ENCODE data around the gene USP19.

The USP19 gene

GRCh38 chr3:49119439-49119838 is 1.2 kb downstream of the USP19 start:
- TF ChIP-seq CTCF (IDR thresholded peaks at IDR 0.05; ENCODE audit: low read depth, low read length), result no peak
- peak overlapping the region; percentile 93 for H3K4me3 ChIP-seq (ENCODE audit: low read depth, low read length)
- DNase-seq (ENCODE audit: low read depth), result no peak

- TF ChIP-seq MAX (IDR thresholded peaks at IDR 0.05; ENCODE audit: low read depth, low read length) (no peak), CTCF (IDR thresholded peaks at IDR 0.05; ENCODE audit: low read depth, low read length) (no peak), MYC (IDR thresholded peaks at IDR 0.05; ENCODE audit: low read depth, low read length) (no peak), POLR2A (IDR thresholded peaks at IDR 0.05; ENCODE audit: extremely low read depth, insufficient read length) (no peak)
- peak overlapping the region; percentile 93 for H3K4me3 ChIP-seq (ENCODE audit: low read depth, low read length)
- no peak for DNase-seq (ENCODE audit: low read depth)
These were observed 1.6 kb downstream of the USP19 start for GRCh38 chr3:49119036-49119435.

- no peak for TF ChIP-seq CTCF (IDR thresholded peaks at IDR 0.05; ENCODE audit: low read depth, low read length)
- no peak for TF ChIP-seq POLR2A (IDR thresholded peaks at IDR 0.05; ENCODE audit: extremely low read depth, insufficient read length)
- no peak for TF ChIP-seq MAX (IDR thresholded peaks at IDR 0.05; ENCODE audit: low read depth, low read length)
- no peak for TF ChIP-seq MYC (IDR thresholded peaks at IDR 0.05; ENCODE audit: low read depth, low read length)
- H3K4me3 ChIP-seq (ENCODE audit: low read depth, low read length), result no peak overlapping the region
- DNase-seq (ENCODE audit: low read depth), result no peak
These were observed 8.4 kb downstream of the USP19 start for GRCh38 chr3:49112262-49112661.

- H3K4me3 ChIP-seq (ENCODE audit: low read depth, low read length), result no peak overlapping the region
- no peak for TF ChIP-seq MYC (IDR thresholded peaks at IDR 0.05; ENCODE audit: low read depth, low read length)
- no peak for TF ChIP-seq POLR2A (IDR thresholded peaks at IDR 0.05; ENCODE audit: extremely low read depth, insufficient read length)
- TF ChIP-seq CTCF (IDR thresholded peaks at IDR 0.05; ENCODE audit: low read depth, low read length), result no peak
- no peak for TF ChIP-seq MAX (IDR thresholded peaks at IDR 0.05; ENCODE audit: low read depth, low read length)
- no peak for DNase-seq (ENCODE audit: low read depth)
These were observed 9.3 kb downstream of the USP19 start for GRCh38 chr3:49111347-49111746.

- no peak for DNase-seq (ENCODE audit: low read depth)
- TF ChIP-seq MYC (IDR thresholded peaks at IDR 0.05; ENCODE audit: low read depth, low read length) (no peak), POLR2A (IDR thresholded peaks at IDR 0.05; ENCODE audit: extremely low read depth, insufficient read length) (no peak)
- no peak overlapping the region for H3K4me3 ChIP-seq (ENCODE audit: low read depth, low read length)
These were observed 9.8 kb downstream of the USP19 start for GRCh38 chr3:49110780-49111179.

- TF ChIP-seq MAX (IDR thresholded peaks at IDR 0.05; ENCODE audit: low read depth, low read length) (no peak), MYC (IDR thresholded peaks at IDR 0.05; ENCODE audit: low read depth, low read length) (no peak), POLR2A (IDR thresholded peaks at IDR 0.05; ENCODE audit: extremely low read depth, insufficient read length) (no peak), CTCF (IDR thresholded peaks at IDR 0.05; ENCODE audit: low read depth, low read length) (no peak)
- H3K4me3 ChIP-seq (ENCODE audit: low read depth, low read length), result no peak overlapping the region
- DNase-seq (ENCODE audit: low read depth), result no peak
These were observed 12.3 kb downstream of the USP19 start for GRCh38 chr3:49108346-49108745.
